ENCODE data around the gene PPFIBP1.

Gene PPFIBP1

DNA sequence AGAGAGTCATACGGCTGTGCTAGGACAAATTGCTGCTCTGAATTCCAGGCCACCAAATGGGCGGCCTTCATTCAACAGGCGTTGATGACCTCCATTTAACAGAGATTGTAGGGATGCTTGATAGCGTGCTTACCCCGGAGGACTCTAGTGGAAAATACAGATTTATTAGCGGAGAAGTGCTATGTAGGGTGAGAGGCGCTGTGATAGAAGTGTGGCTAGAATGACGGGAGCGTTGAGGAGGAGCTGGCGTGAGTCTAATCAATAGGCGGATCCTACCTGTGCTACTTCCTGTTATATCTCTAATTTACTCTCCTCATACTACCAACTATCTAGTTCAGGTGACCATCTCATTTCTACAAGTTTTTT, 187.3 kb downstream of the PPFIBP1 start:
- TF ChIP-seq, protein P1, sequence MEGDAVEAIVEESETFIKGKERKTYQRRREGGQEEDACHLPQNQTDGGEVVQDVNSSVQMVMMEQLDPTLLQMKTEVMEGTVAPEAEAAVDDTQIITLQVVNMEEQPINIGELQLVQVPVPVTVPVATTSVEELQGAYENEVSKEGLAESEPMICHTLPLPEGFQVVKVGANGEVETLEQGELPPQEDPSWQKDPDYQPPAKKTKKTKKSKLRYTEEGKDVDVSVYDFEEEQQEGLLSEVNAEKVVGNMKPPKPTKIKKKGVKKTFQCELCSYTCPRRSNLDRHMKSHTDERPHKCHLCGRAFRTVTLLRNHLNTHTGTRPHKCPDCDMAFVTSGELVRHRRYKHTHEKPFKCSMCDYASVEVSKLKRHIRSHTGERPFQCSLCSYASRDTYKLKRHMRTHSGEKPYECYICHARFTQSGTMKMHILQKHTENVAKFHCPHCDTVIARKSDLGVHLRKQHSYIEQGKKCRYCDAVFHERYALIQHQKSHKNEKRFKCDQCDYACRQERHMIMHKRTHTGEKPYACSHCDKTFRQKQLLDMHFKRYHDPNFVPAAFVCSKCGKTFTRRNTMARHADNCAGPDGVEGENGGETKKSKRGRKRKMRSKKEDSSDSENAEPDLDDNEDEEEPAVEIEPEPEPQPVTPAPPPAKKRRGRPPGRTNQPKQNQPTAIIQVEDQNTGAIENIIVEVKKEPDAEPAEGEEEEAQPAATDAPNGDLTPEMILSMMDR (IDR thresholded peaks at IDR 0.05) = no peak

DNA sequence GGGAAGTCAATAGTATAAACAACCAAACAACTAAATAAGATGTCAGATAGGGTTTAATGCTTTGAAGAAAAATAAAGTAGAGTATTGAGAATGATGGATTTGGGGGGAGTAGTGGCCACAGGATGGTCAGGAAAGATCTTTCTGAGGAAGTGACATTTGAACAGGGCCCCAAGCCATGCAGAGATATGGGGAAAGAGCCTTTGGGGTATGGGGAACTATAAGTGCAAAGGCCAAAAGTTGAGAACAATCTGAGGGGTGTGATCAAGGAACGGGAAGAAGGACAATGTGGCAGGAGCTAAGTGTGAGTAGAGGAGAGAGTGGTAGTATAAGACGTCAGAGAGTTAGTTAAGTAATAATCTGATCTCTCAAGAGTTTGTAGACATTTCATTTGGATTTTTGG, 188.0 kb downstream of the PPFIBP1 start:
- TF ChIP-seq, protein P1 (IDR thresholded peaks at IDR 0.05) = no peak

DNA sequence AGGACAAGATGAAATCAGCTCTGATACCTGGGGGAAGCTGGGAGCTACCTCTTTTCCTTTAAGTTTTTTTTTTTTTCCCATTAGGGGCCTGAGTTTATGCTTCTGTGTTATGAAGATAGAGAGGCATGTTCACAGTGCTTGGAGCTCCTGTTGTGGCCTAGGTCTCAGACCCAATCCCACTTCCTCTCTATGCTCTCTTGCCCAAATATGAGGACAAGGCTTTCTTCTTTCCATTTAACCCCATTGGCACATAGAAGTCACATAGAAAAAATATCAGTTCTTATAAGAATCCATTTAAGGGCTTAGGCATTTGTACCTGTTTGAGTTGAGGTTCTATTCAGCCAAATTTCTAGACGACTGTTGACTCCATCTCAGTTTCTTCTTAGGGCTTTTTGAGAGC, 199.2 kb downstream of the PPFIBP1 start:
- TF ChIP-seq, protein P1 (IDR thresholded peaks at IDR 0.05) = no peak

DNA sequence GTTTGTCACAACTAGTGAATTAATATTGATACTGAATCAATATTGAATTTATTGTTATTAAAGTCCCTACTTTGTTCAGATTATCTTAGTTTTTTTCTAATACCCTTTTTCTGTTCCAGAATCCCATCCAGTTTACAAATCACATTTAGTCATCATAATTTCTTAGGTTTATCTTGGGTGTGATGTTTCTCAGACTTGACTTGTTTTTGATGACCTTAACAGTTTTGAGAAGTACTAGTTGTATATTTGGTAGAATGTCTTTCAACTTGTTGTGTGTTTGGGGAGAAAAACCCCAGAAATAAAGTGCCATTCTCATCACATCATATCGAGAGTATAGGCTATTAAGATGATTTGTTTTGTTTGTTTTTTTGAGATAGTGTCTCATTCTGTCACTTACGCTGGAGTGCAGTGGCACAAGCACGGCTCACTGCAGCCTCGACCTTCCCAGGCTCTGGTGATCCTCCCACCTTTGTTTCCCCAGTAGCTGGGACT, 206.1 kb downstream of the PPFIBP1 start:
- TF ChIP-seq, protein P1 (IDR thresholded peaks at IDR 0.05) = no peak

DNA sequence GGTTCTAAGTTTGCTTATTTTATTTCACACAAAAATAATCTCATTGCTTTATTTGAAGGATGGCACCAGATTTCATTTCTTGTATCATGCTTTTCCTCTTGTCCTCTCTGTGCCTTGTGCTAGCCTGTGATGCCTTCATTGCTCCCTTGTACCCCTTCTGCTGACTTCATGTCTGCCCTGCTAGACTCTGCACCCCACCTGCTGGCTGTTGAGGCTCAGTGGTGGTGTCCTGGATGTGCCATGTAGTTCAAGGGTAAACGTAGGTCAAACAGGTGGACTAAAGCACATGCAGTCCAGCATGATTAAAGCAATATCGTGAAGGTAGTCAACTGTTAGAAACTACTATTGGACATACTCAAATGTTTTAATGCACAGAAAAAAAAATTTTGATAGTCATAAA, 208.3 kb downstream of the PPFIBP1 start:
- TF ChIP-seq, protein P1 (IDR thresholded peaks at IDR 0.05) = no peak; the same call in 1 of the 2 replicates

DNA sequence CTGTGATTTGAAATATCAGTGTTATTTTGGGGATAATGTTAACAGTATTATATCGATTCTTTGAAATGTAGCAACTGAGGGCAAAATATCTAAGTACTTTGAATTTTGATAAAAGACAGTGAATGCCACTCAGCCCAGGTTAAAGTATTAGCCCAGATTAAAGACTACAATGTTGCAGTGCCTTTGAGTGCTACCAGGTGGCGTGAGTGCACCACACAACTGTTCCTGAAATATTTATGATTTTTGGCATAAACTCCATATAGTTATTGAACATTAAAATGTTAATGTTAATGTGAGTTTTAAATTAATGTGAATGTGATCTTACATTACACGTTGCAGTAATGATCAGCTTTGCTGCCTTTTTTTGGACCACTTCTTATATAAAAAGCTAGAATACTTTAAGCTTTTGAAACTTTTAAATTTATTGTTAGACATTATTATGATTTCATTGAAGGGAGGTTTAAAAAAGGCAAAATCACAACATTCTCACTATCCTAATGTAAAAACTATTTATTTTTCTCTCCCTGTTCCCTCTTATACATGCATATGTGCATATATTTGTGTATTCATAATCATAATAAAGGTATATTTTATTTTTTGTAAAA, 209.1 kb downstream of the PPFIBP1 start:
- TF ChIP-seq, protein P1 (IDR thresholded peaks at IDR 0.05) = peak; percentile 86

DNA sequence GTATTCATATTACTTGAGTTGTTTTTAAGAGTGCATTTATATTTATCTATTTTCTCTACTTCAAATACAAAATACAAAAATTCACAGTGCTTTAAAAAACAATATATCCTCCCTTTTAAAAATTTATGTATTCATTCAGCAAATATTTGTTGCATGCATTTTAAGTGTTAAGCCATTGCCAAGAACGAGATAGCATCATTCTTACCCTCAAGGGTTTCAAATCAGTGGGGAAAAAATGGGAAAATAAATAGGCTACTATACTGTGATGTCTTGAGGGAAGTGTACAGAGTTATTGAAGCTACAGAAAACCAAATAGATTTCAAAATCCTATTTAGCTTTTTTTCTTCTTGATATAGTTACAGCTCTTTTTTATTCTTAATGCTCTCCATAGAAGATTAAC, 209.8 kb downstream of the PPFIBP1 start:
- TF ChIP-seq, protein P1 (IDR thresholded peaks at IDR 0.05) = no peak

DNA sequence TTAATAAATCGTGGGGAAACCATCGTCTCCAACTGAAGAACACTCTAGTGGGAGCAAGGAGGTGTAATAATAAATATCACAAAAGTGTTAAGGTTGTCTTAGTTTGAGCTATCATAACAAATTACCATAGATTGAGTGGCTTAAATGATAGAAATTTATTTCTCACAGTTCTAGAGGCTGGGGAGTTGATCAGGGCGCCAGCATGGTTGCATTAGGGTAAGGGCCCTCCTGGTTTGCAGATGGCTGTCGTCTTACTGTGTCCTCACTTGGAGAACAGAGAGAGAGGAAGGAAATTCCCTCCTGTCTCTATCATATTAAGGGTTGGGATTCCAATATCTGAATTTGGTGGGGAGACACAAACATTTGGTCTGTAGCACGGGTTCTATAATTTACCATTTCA, 219.6 kb downstream of the PPFIBP1 start:
- TF ChIP-seq, protein P1 (IDR thresholded peaks at IDR 0.05) = no peak

Measured in LNCAP (cell line).